Renal pelvis (tissue), 4 donors: ENCODE data around the gene CCDC73. TPM values are rescaled to one million over a fixed set of nuclear protein-coding genes. Genes with fewer than 3 reads are reported as not detected.
"Not testable (repeated sequence)": the region's sequence is repeated elsewhere in the genome, so short reads cannot be mapped to it uniquely, and the experiment has no call there.

ENCODE experiments used
- DNase-seq: peaks from one replicate; pipeline ENCODE4 v3.0.0-alpha.2; 2013
- polyA plus RNA-seq, 3 donors: library from polyadenylated mRNA; unstranded; fragments of 120-200 nt; gene quantifications; one replicate each; pipeline ENCODE4 v1.2.1, GENCODE V29; 2013; ENCODE audit not compliant: insufficient read length in 3 of 3

CCDC73 gene
- polyA plus RNA-seq, 3 donors, result 0.23 to 0.37 (median 0.30) TPM

DNA sequence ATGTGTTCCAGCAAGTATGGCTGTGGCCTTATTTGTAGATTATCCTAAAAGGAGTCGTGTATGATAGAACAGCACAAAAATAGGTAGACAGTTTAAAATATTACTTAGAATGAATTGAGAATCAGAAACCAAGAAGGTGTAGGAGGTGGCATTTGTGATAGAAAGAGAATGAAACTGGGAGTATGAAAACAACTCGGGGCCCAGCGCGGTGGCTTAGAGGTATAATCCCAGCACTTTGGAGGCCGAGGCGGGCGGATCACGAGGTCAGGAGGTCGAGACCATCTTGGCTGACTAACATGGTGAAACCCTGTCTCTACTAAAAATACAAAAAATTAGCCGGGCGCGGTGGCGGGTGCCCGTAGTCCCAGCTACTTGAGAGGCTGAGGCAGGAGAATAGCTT, 198.3 kb downstream of the CCDC73 start:
- DNase-seq, result not testable (repeated sequence)

GRCh38 chr11:32594272-32594671, 200.2 kb downstream of the CCDC73 start:
- DNase-seq, result no peak

GRCh38 chr11:32586576-32587190, 207.8 kb downstream of the CCDC73 start:
- no peak for DNase-seq

GRCh38 chr11:32584921-32585320, 209.5 kb downstream of the CCDC73 start:
- DNase-seq, result no peak

GRCh38 chr11:32583459-32584271, 210.8 kb downstream of the CCDC73 start, which contains the start of gene EIF3M:
EIF3M (plus strand) TSS chr11:32583831; CDS start chr11:32583888, 57 bp downstream.
- DNase-seq, result peak; percentile 96

- DNase-seq, result no peak
Measured at GRCh38 chr11:32581556-32581955, 212.9 kb downstream of the CCDC73 start.

DNA sequence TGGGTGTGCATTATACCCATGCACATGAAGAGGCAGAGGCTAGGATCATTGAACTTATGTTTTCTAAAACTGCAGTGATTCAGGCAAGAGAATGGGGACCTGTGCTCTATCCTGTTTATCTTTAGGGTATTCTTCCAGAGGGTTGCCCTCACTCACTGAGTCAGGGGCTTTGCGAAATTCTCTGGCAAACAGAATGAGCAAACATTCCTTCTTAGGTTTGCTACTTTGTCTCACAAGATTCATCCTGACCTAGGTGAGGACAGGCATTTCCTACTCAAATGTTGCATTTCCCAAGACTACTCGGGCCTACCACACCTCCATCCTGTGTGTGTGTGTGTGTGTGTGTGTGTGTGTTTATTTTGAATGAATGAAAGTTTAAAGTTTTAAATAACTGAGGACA, 213.5 kb downstream of the CCDC73 start:
- DNase-seq, result no peak

DNA sequence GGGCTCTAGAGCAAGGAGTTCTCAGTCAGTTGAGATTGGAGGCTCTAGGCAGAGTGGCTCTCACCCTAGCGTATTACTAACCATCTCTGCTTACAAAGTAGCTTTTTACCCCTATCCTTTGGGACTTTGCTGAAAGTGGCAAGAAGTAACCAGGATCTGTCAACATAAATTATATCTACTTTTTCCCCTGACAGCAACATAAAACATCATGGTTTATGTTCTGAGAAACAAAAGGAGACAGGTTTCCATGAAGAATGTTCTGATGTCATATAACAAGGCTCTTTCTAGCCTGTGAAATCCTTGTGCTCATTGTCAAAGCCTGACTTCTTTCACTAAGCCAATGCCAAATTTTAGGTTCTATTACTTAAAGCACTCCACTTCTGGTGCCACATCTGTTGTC, 218.0 kb downstream of the CCDC73 start:
- DNase-seq, result no peak

GRCh38 chr11:32575070-32575469, 219.4 kb downstream of the CCDC73 start:
- no peak for DNase-seq

DNA sequence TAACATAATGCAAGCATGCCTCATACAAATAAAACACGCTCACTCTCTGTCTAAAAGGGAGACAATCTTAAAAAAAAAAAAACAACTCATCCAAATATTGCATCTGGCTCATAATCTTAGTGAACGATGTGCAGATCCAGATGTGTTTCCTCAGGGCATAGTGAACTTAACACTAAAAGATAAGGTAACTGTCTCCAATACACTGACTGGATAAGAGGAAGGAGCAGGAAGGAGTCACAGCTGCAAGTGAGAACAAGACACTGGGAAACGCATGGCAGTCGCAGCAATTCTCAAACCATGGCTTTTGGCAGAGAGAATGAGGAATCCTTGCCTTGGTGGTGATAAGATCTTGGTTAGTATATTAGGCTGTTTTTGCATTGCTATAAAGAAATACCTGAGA, 220.0 kb downstream of the CCDC73 start:
- DNase-seq, result no peak

DNA sequence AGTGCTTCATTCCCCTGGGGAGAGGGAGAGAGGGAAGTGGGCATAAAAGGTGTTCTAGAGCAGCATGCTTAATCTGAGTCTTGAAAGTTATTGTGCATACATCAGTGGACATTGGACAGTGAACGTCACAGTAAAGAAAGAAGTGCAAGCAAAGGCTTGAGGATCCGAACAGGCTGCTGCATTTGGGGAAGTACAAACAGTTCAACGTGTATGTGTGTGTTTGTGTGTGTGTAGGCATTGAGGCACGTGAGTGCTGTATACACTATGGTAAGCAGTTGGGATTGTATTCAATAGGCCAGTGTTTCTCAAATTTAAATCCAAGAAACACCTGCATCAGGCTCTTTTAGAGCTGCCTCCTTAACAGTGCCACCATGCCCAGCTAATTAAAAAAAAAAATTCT, 221.2 kb downstream of the CCDC73 start:
- no peak for DNase-seq

- DNase-seq, result peak; percentile 73
Measured at GRCh38 chr11:32571039-32571438, 223.4 kb downstream of the CCDC73 start.

GRCh38 chr11:32569313-32569881, 225.1 kb downstream of the CCDC73 start:
- DNase-seq, result no peak

- no peak for DNase-seq
Measured at GRCh38 chr11:32567154-32567553, 227.3 kb downstream of the CCDC73 start.

GRCh38 chr11:32566517-32566916, 227.9 kb downstream of the CCDC73 start:
- DNase-seq, result no peak

DNA sequence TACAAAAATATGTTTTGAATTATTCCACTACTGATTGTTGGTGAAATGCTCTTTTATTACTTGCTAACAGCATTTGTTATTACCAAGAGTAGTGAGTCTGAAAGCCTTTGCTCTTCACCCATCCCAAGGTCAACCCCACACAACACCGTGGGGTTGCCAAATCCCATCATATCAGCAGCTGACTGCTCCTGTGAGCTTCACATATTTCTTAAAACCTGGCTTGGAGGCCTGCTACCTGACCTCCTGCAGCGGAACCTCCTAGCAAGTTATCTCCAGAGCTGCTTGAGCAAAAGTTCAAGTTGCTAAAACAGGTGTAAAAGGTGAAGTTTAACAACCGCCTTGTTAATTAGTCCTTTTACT, 230.9 kb downstream of the CCDC73 start:
- no peak for DNase-seq

- DNase-seq, result peak; percentile 75
Measured at GRCh38 chr11:32562839-32563599, 231.4 kb downstream of the CCDC73 start.

DNA sequence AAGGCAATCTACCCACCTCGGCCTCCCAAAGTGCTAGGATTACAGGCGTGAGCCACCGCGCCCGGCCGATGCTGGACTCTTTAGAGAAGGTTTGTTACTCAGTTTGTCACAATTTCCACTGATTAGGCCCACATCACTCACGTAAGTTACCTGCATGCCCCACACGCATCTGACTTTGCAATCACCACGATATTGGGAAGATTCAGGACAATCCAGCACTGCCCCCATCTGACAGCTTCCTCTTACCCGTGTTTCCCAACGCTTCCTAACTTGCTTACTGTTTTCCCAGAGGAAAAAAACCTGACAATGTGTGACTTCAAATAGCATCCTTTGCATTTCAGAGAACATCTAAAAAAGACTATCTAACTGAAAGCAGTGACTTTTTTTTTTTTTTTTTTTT, 232.6 kb downstream of the CCDC73 start:
- DNase-seq, result no peak

GRCh38 chr11:32555895-32556294, 238.6 kb downstream of the CCDC73 start:
- no peak for DNase-seq

DNA sequence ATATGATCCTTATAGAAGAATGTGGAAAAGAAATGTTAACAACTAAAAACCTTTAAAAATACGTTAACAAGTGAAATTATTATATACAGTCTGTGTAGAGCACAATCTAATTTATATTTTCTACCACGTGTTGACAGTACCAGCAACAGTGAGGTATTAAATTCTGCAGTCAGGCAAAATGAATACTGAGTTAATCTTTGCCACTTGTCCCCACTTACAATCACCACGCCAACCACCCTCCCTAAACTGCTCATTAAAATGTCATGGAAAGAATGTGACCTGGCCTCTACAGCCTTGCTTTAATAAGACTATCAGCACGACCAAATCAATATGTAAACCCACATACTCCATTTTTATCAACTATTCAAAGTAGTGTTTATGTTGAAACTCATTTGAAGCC, 239.4 kb downstream of the CCDC73 start:
- no peak for DNase-seq
